ENCODE measurements around the gene AFDN. TPM values are rescaled to one million over a fixed set of nuclear protein-coding genes. Genes with fewer than 3 reads are reported as not detected.

Gene AFDN
- total and polyA plus RNA-seq, 2 of the 8 experiments (the other 6 are each of a cell fraction or from before 2014, with no cell fraction given): 53.4 to 192 TPM

DNA sequence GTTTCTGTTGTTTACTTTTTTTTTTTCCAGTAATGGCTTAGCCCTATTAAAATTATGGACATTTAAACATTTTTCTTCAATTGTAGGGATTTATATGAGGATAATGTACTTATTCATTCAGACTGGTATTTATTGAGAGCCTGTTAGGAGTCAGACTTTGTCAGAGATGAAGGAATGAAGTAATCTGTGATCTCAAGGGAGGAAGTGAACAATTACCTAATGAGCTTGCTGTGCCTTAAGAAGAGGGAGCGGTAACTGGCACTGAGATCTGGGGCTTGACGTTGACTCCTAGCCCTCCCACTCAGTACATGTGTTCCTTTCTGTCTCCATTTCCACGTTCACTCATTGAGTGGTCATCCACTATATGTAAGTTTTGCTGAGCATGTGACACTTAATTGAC, 12.6 kb downstream of the AFDN start:
- CTCF ChIA-PET (ENCODE audit: partially characterized antibody): interaction anchor here (1.0 to 1.4 kb wide), 4 partner anchors 9 to 375 kb away, joined by 3 to 4 read pairs (median 3); no protein-coding TSS in a partner anchor
- no peak for DNase-seq (ENCODE audit: low read depth in 1 of 2, low spot score in 2 of 2)
- Histone ChIP-seq H3K4me3 (ENCODE audit: extremely low read depth in 1 of 4, insufficient read depth in 2 of 4, low read depth in 3 of 4, low read length in 4 of 4) (no peak overlapping the region), H3K56ac (replicated peaks; ENCODE audit: insufficient read length, low read depth, low read length) (no peak overlapping the region), H3K79me2 (ENCODE audit: control insufficient read depth in 1 of 2, insufficient read depth in 2 of 2, low read length in 2 of 2) (peaks cover 40 to 100% of the 10 kb centered on the region in 2 experiments), H2BK20ac (ENCODE audit: low read length) (no peak overlapping the region), H3K27me3 (replicated peaks in 1 of 4; ENCODE audit: control insufficient read depth in 3 of 4, extremely low read depth in 1 of 4, insufficient read depth in 3 of 4, low read length in 3 of 4) (no peaks in the 10 kb centered on the region), H2BK120ac (replicated peaks; ENCODE audit: low read depth, low read length) (no peak overlapping the region), H3K27ac (ENCODE audit: low read depth, low read length) (no peak overlapping the region), H3K23me2 (ENCODE audit: low read depth, low read length) (no peaks in the 10 kb centered on the region), H3K18ac (ENCODE audit: extremely low read depth, low read length) (no peak overlapping the region), H3K14ac (ENCODE audit: insufficient read length) (no peak overlapping the region), H3K4ac (replicated peaks; ENCODE audit: insufficient read length, low read depth, low read length) (no peak overlapping the region), H4K5ac (ENCODE audit: insufficient read length, low read depth, low read length) (no peak overlapping the region), H3K4me1 (replicated peaks in 1 of 4; ENCODE audit: control insufficient read depth in 3 of 4, insufficient read depth in 4 of 4, low read length in 3 of 4) (peaks cover 2 to 21% (median 16%) of the 10 kb centered on the region in 4 experiments; a peak in 6 of 7 replicates), H4K8ac (ENCODE audit: extremely low read depth, insufficient read depth, low read length) (no peak overlapping the region), H3K9me3 (ENCODE audit: insufficient read depth in 2 of 2, low read depth in 1 of 2, low read length in 1 of 2) (no peaks in the 10 kb centered on the region), H3K79me1 (ENCODE audit: low read depth, low read length) (peaks cover 6% of the 10 kb centered on the region; the same call in 1 of the 2 replicates), H3K4me2 (ENCODE audit: insufficient read depth in 1 of 2, low read depth in 2 of 2, low read length in 2 of 2) (no peak overlapping the region; a peak in 1 of 4 replicates), H2BK5ac (ENCODE audit: low read depth, low read length) (no peak overlapping the region), H3K36me3 (ENCODE audit: control insufficient read depth in 2 of 4, insufficient read depth in 4 of 4, low read length in 3 of 4) (no peaks in the 10 kb centered on the region; a peak in 1 of 8 replicates), H4K91ac (replicated peaks; ENCODE audit: insufficient read length, low read length) (no peak overlapping the region), H2BK15ac (ENCODE audit: low read length) (no peak overlapping the region), H2AFZ (ENCODE audit: low read length) (no peak overlapping the region), H3K23ac (ENCODE audit: insufficient read length) (no peak overlapping the region), H2AK5ac (ENCODE audit: low read depth, low read length) (no peak overlapping the region; the same call in 1 of the 2 replicates), H4K20me1 (replicated peaks in 1 of 2; ENCODE audit: control insufficient read depth in 1 of 2, insufficient read depth in 2 of 2, low read length in 2 of 2) (peaks cover 21 to 24% of the 10 kb centered on the region in 2 experiments), H3K9ac (replicated peaks in 1 of 4; ENCODE audit: extremely low read depth in 1 of 4, low read depth in 3 of 4, low read length in 3 of 4) (no peak overlapping the region), H2BK12ac (ENCODE audit: low read depth, low read length) (no peak overlapping the region)
- WGBS, 2 experiments (ENCODE audit: extremely low coverage in 1 of 2, insufficient coverage in 1 of 2, insufficient read length in 1 of 2, insufficient replicate concordance in 2 of 2, low coverage in 1 of 2, low lambda C conversion rate in 2 of 2, missing lambda C conversion rate in 1 of 2): 90% methylated on average over 3 of the region's 3 CpGs; no CpG with 5 or more reads in 1 of the 2 experiments
- POLR2A ChIA-PET (ENCODE audit: partially characterized antibody): interaction anchor here (0.7 to 1.4 kb wide), 5 partner anchors 9 to 1041 kb away, joined by 3 to 5 read pairs (median 3); no protein-coding TSS in a partner anchor
- FAIRE-seq: no peak
- TF ChIP-seq NRF1 (IDR thresholded peaks at IDR 0.05; ENCODE audit: low read depth, low read length): no peak
- TF ChIP-seq, protein P1, sequence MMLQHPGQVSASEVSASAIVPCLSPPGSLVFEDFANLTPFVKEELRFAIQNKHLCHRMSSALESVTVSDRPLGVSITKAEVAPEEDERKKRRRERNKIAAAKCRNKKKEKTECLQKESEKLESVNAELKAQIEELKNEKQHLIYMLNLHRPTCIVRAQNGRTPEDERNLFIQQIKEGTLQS (IDR thresholded peaks at IDR 0.05; ENCODE audit: insufficient read depth, low read depth, low read length): no peak
- no peak for TF ChIP-seq POU5F1 (IDR thresholded peaks at IDR 0.05; ENCODE audit: low read depth, low read length)
- no peak for TF ChIP-seq GABPA (IDR thresholded peaks at IDR 0.05; ENCODE audit: borderline replicate concordance, insufficient read depth, low read length)
- no peak for TF ChIP-seq SRF (IDR thresholded peaks at IDR 0.05; ENCODE audit: low read depth, low read length)
- TF ChIP-seq FOSL1 (IDR thresholded peaks at IDR 0.05; ENCODE audit: insufficient read depth, low read depth, low read length): no peak
- TF ChIP-seq RXRA (IDR thresholded peaks at IDR 0.05; ENCODE audit: insufficient read depth, low read depth, low read length): no peak
- TF ChIP-seq KDM1A (IDR thresholded peaks at IDR 0.05; ENCODE audit: borderline replicate concordance, low read length): no peak
- TF ChIP-seq EGR1 (IDR thresholded peaks at IDR 0.05; ENCODE audit: borderline replicate concordance, low read depth, low read length): no peak
- TF ChIP-seq KDM4A (IDR thresholded peaks at IDR 0.05; ENCODE audit: low read depth, low read length, severe bottlenecking): no peak
- TF ChIP-seq CREB1 (IDR thresholded peaks at IDR 0.05): no peak
- TF ChIP-seq, protein P2, sequence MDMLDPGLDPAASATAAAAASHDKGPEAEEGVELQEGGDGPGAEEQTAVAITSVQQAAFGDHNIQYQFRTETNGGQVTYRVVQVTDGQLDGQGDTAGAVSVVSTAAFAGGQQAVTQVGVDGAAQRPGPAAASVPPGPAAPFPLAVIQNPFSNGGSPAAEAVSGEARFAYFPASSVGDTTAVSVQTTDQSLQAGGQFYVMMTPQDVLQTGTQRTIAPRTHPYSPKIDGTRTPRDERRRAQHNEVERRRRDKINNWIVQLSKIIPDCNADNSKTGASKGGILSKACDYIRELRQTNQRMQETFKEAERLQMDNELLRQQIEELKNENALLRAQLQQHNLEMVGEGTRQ (IDR thresholded peaks at IDR 0.05; ENCODE audit: low read length): no peak

All from H1 (cell line).